LHCN-M2 (cell line): Measurements from ENCODE around the gene SPATA6L. TPM values are rescaled to one million over a fixed set of nuclear protein-coding genes. Genes with fewer than 3 reads are reported as not detected.

Experiments used
- DNase-seq: peaks from one replicate; pipeline ENCODE4 v3.0.0-alpha.2; 2012; ENCODE audit warnings: low read depth
- total RNA-seq: library from RNA; depleted of rRNA; stranded (reverse); fragments of >200 nt; gene quantifications from 2 replicates; pipeline ENCODE4 v1.2.3, GENCODE V29; 2014

Gene SPATA6L
- total RNA-seq, 1 experiment from 2014 or later: not detected

DNA sequence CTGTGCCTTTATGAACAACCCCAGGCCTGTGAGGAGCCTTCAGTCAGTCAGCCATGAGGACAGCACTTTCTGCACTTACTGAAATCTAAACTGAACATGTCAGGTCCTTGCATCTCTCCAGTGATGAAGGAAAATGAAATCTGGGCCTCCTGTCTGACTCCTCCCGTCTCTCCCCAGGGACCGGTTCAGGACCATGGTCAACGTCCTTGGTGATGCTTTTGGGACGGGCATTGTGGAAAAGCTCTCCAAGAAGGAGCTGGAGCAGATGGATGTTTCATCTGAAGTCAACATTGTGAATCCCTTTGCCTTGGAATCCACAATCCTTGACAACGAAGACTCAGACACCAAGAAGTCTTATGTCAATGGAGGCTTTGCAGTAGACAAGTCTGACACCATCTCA lies 81.1 kb downstream of the SPATA6L start:
- DNase-seq: peak; percentile 22

DNA sequence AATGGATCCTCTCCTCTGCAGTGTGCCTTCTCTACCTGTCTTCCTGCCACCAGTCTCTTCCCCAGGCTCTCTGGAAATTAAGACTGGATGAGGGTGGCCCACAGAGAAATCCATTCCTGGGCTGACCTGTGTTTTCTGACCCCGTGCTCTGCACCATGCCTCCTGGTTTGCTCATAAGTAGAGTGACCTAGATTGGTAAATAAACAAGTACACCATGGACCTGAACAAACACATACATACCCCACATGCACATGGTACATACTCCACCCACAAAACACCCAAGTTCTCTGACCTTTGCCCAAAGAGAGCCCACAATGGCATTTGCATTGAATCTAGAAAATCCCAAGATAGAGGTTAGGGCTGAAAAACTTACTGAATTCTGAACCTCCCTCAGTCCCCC lies 81.6 kb downstream of the SPATA6L start:
- DNase-seq: no peak

- no peak for DNase-seq
Observed at GRCh38 chr9:4583001-4583400, 83.3 kb downstream of the SPATA6L start.

DNA sequence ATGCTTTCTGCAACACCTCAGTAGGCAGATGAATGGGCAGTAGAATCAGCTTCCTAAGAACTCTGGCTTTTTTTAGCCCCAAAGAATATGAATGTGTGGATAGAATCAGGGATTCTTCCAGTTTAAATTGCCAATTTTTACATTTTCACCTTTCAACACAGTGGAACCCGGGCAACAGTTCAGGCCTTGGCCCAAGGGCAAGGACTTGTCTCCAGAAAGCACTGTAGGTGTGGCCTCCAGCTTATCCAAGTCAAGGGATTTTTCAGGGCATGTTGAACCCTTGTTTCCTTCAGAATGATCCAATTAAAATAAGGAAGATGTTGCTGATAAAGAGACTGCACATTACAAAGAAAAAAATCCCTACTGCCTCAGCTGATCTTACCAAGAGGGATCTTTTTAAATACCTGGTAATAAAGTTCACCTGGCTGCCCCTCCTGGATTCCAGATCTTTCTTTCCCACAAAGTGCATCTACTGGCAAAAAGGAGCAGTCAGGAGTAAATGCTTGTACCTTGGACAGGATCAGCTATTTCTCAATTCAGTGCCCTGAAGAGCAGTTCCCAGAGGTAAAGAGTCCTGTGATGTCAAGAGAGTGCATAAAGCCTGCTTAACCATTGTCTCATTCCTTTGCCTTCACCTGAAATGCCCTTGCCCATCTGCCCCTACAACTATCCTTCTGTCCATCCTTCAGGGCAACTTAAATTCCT lies 84.3 kb downstream of the SPATA6L start:
- DNase-seq: no peak

GRCh38 chr9:4581035-4581760 lies 85.1 kb downstream of the SPATA6L start:
- peak; percentile 23 for DNase-seq

DNA sequence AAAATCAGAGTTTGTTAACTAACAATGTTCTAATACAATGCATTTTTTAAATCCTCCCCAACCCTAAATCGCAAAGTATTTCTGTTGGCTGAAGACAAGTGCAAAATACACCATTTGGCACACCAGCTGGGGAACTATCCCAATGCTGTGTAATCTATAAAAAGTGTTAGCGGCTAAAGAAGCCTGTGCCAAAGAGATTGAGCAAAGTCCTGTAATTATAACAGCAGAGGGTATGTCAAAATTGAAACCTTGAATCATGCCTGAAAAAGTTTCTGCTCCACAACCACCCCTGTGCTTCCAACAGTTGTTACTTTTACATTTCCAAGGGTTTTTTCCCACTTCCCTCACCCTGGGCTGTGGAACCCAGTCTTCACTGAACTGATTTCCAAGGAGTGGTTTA lies 87.3 kb downstream of the SPATA6L start:
- no peak for DNase-seq

DNA sequence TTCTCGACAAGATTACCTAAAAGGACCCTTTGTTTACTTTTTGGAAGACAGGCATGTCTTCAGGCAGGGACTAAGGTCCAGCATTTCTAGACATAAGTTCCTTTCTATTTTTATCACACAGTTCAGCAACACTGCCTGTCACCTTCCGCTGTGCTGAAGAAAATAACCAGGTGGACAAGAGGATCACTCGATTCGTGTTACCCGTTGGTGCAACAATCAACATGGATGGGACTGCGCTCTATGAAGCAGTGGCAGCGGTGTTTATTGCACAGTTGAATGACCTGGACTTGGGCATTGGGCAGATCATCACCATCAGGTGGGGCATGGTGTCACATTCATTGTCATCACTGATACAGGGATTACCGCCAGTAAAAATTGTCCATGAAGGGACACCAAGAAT lies 89.8 kb downstream of the SPATA6L start:
- DNase-seq: no peak

GRCh38 chr9:4575997-4576396 lies 90.3 kb downstream of the SPATA6L start:
- no peak for DNase-seq

GRCh38 chr9:4574657-4575243 lies 91.5 kb downstream of the SPATA6L start:
- no peak for DNase-seq

DNA sequence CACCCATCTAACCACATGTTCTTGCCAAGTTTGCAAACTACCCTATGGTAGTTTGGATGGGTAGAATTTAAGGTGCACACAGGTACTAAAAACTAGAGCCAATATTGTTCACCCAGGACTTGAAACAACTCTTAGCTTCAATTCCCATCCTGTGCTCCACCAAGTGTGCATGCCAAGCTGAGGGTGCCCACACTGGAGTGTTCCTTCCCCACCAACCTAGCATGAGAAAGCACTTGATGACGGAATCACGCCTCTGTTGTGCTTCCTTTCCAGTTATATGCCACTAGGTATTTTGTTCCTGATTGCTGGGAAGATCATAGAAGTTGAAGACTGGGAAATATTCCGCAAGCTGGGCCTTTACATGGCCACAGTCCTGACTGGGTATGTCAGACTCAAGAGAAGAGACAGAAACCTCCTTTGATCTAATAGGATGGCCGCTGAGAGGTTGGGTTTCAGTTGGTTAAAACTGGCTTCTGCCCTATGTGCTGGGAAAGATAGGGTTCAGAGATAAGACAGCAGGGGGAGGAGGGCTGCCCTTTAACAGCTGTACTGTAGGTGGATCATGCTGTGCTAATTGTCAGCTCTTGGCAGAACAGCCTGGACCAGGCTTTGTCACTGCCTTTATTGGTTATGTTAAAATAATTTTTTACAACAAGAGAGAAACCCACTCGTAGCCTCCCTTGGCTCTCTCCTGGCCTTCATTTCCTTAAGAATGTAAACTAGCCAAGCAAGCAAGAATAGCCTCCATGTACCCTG lies 92.5 kb downstream of the SPATA6L start:
- no peak for DNase-seq

GRCh38 chr9:4573176-4573575 lies 93.1 kb downstream of the SPATA6L start:
- DNase-seq: no peak

DNA sequence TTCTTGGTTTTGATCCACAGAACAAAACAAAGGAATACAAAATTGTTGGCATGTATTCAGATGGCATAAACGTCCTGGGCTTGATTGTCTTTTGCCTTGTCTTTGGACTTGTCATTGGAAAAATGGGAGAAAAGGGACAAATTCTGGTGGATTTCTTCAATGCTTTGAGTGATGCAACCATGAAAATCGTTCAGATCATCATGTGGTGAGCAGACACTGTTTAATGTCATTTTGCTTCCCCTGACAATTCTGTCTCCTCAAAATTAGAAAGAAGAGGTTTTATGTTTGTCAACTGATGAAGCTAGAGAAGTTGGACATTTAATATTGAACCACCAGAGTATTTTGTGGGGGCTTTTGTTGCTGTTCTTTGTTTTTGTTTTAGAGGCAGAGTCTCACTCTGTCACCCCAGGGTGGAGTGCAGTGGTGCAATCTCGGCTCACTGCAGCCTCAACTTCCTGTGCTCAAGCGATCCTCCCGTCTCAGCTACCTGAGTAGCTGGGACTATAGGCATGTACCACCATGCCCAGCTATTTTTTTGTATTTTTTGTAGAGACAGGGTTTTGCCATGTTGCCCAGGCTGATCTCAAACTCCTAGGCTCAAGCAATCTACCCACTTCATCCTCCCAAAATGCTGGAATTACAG lies 94.0 kb downstream of the SPATA6L start:
- DNase-seq: no peak

DNA sequence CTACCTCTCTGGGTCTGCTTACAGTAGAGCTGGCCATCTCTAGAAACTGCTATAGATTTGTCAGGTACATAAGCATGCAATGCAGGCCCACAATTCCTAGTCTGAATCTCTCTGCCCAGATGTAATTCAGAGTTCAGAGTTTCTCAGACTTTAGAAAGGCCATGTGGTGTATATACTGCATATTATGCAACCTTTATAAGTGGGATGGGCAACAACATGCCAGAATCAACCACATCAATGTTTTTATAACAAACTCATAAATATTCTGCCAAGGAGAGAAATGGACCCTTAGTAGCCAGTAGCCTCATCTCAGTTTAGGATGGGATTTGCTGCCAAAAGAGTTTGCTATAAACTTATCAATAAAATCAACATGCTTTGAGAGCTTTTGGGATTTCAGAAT lies 97.2 kb downstream of the SPATA6L start:
- no peak for DNase-seq

GRCh38 chr9:4567601-4568000 lies 98.7 kb downstream of the SPATA6L start:
- peak; percentile 5 for DNase-seq

DNA sequence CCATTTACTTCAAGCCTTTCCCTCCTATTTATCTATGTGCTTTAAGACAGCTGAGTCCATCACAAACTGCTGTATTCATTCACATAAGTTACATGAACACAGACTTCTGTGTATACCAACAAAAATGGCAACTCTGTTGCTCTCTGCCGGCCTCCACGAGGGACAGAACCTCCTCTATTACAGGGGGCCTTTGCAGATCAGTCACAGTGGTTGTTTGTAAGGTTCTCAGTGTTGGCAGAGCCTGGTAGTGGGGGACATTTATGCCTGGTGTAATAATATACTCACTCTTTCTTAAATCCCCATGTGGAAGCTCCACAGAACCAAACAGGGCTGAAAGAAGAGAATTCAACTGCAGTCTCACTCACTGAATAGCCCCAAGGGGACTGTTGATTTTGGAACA lies 99.5 kb downstream of the SPATA6L start:
- no peak for DNase-seq

- no peak for DNase-seq
Observed at GRCh38 chr9:4563105-4563504, 103.2 kb downstream of the SPATA6L start.

DNA sequence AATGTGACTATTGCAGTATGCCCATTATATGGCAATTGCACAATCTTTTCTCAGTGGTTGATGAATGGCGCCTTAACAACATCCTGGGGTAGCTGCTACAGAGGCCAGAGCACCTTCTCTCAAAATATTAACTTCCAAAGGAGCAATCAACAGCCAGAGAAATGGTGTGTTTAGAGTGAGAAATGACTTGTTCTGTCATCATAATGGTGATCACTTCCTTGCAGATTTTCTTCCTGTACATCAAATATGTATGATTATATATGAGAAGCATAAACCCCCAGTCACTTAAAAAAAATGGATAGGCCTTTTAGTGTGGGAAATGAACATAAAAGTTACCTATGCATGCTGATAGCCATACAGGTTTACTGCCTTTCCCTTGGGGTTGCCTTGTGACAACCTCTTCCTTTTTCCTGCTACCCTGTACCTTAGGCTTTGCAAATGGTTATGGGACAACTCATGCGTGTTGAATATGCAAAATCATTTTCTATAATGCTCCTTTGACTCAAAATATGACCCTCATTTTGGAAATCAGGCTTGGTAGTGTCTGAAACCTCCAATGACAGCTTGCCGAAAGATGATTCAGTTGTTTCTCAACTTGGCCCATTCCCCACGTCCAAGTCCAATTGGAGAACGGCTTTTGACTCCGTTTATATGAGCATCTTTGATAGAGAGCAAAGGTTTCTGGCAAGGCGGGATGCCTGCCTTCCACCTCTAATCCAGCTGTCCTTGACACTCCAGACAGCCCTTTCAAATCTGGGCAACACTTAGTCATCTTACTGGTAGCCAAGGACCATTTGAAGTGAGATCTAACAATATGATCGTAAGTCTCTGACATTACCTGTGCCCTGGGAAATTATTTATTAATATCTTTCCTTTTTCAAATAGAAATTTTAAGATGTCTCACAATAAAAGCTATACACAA lies 106.8 kb downstream of the SPATA6L start:
- DNase-seq: no peak

DNA sequence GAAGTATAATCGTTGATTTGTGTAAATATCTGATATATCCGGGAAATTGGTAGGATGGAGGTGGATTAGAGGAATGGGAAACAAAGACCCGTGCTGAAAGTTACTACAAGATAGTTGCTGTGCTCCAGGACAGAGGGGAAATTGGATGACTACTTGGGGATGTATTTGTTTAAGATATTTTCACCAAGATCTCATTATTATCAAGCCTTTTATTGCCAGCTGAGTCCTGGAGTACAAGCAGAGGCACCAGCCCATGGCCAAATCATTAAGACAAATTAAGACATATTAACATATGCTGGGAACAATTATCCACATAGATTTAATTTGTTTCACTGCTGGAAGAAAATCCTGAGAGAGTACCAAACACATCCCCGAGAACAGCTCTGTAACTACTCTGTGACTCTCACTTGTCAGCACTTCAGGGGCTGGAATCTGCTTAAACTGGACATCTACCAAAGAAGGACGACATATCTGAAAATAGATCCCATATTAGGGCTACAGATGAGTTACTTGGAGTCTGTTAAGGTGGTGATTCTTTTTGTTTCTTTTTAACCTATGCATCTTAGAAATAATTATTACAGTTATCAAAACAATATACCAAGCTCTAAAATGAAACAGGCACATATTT lies 107.8 kb downstream of the SPATA6L start:
- DNase-seq: no peak

GRCh38 chr9:4555236-4555635 lies 111.0 kb downstream of the SPATA6L start:
- DNase-seq: peak; percentile 69

DNA sequence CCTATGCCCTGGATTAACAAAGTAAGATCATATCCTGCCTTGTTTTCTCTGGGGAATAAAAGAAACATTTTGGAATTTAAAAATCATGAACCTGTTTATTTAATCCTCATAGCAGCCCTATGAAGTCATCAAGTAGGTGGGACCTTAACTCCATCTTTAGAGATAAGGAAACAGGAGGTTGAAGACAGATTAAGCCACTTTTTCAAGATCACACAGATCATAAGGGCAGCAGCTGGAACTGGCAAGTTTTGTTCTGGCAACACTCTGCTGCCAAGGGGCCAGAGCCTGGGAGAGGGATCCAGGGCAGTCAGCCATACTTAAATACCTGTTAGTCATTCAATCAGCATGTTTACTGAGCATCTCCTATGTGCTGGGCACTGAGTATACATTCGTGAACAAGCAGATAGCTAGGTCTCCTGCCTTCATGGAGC lies 112.3 kb downstream of the SPATA6L start:
- DNase-seq: peak; percentile 45
